ENCODE results near the gene COL4A5. TPM values are rescaled to one million over a fixed set of nuclear protein-coding genes. Genes with fewer than 3 reads are reported as not detected.

COL4A5 gene
- total RNA-seq, 3 donors from 2014 or later (not counting 1 experiment from before 2014, with no cell fraction given) = not detected

DNA sequence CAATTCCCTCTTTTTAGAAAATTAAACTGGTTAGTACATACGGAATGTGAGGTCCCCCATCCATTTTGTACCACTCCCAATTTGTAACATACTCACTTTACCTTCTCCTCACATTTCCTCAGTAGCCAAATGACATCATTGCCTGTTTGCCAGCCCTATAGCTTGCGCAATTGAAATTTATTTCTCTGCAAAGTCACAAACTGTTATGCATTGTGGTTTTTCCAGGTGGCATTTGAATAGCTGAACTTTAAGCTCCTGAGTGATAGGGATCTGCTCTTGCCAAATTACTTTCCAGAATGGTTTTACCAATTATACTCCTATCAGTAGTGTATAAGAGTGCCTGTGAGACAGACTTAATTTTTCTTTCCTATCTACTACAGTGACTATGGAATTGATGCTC lies 7.7 kb downstream of the COL4A5 start:
- H3K4me1 ChIP-seq (ENCODE audit: control insufficient read depth, insufficient read depth, low read length) = no peaks in the 10 kb centered on the region
- Mint-ChIP-seq H3K4me3 (no peak overlapping the region), H3K4me1 (no peaks in the 10 kb centered on the region), H3K9me3 (no peaks in the 10 kb centered on the region), H3K27ac (no peak overlapping the region), H3K27me3 (ENCODE audit: low read depth in 2 of 2) (peaks cover 0 to 14% of the 10 kb centered on the region in 2 donors), H3K36me3 (no peaks in the 10 kb centered on the region)
- DNase-seq (no peak), ATAC-seq (no peak)
- TF ChIP-seq, protein P1, sequence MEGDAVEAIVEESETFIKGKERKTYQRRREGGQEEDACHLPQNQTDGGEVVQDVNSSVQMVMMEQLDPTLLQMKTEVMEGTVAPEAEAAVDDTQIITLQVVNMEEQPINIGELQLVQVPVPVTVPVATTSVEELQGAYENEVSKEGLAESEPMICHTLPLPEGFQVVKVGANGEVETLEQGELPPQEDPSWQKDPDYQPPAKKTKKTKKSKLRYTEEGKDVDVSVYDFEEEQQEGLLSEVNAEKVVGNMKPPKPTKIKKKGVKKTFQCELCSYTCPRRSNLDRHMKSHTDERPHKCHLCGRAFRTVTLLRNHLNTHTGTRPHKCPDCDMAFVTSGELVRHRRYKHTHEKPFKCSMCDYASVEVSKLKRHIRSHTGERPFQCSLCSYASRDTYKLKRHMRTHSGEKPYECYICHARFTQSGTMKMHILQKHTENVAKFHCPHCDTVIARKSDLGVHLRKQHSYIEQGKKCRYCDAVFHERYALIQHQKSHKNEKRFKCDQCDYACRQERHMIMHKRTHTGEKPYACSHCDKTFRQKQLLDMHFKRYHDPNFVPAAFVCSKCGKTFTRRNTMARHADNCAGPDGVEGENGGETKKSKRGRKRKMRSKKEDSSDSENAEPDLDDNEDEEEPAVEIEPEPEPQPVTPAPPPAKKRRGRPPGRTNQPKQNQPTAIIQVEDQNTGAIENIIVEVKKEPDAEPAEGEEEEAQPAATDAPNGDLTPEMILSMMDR (IDR thresholded peaks at IDR 0.05) = no peak
- WGBS (ENCODE audit: insufficient coverage) = 95% methylated on average over 2 of the region's 2 CpGs
- no peaks in the 10 kb centered on the region for H3K27me3 ChIP-seq (ENCODE audit: control insufficient read depth, insufficient read depth, low read length)
- intact Hi-C loops (cut with micrococcal nuclease) = no loop called here
- no peaks in the 10 kb centered on the region for H3K9me3 ChIP-seq (ENCODE audit: control insufficient read depth, insufficient read depth, low read length)
- no peak overlapping the region for H3K4me3 ChIP-seq (ENCODE audit: low read length)
- H3K36me3 ChIP-seq (ENCODE audit: control insufficient read depth, insufficient read depth, low read length) = no peaks in the 10 kb centered on the region
- H3K27ac ChIP-seq (ENCODE audit: low read length) = no peak overlapping the region

DNA sequence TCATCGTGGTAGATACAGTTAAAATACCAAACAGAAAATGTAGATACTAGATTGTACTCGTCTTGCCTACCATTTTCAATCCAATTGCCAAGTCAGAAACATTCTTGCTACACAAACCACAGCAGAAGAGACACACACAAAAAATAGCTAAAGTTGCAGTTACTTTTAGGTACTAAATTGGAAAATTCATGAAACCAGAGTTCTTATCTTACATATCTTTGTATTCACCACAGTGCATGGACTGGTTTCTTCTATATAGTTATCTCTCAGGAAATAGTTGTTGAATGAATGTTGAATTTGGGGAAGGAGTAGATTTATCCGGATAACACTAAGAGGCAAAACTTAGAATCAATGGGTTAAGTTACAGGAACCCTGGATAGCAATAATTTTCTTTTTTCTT lies 14.2 kb downstream of the COL4A5 start:
- DNase-seq (no peak), ATAC-seq (no peak)
- intact Hi-C loops (cut with micrococcal nuclease) = no loop called here
- Mint-ChIP-seq H3K4me3 (no peak overlapping the region), H3K4me1 (no peaks in the 10 kb centered on the region), H3K27me3 (ENCODE audit: low read depth in 2 of 2) (no peaks in the 10 kb centered on the region), H3K27ac (no peak overlapping the region), H3K9me3 (no peaks in the 10 kb centered on the region), H3K36me3 (no peaks in the 10 kb centered on the region)
- no peak overlapping the region for H3K27ac ChIP-seq (ENCODE audit: low read length)
- no peaks in the 10 kb centered on the region for H3K36me3 ChIP-seq (ENCODE audit: control insufficient read depth, insufficient read depth, low read length)
- H3K9me3 ChIP-seq (ENCODE audit: control insufficient read depth, insufficient read depth, low read length) = no peaks in the 10 kb centered on the region
- no peaks in the 10 kb centered on the region for H3K4me1 ChIP-seq (ENCODE audit: control insufficient read depth, insufficient read depth, low read length)
- no peaks in the 10 kb centered on the region for H3K27me3 ChIP-seq (ENCODE audit: control insufficient read depth, insufficient read depth, low read length)
- no peak overlapping the region for H3K4me3 ChIP-seq (ENCODE audit: low read length)
- WGBS (ENCODE audit: insufficient coverage) = no CpG with 5 or more reads among the region's 3 CpGs
- TF ChIP-seq, protein P1 (IDR thresholded peaks at IDR 0.05) = no peak

DNA sequence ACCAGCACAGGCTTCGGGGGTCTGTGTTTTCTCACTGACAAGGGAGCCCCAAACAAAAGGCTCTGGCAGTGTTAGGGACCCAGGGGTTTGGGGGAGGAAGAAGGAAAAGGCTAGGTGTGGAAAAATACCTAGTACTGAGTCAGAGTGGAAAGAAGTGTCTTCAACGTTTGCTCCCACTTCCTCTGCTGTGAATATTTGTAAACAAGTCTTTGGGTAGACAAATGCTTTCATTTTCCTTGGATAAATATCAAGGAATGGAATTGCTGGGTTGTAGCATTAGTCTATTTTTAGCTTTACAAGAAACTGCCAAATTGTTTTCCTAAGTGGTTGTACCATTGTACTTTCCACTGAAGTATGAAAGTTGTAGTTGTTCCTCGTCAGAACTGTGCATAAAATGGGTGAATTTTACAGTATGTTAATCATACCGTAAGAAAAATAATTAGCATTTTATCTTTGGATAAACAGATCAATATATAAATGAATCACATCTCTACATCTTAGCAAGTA lies 17.4 kb downstream of the COL4A5 start:
- Mint-ChIP-seq H3K4me3 (no peak overlapping the region), H3K27ac (no peak overlapping the region), H3K9me3 (no peaks in the 10 kb centered on the region), H3K4me1 (no peaks in the 10 kb centered on the region), H3K27me3 (ENCODE audit: low read depth in 2 of 2) (no peaks in the 10 kb centered on the region), H3K36me3 (no peaks in the 10 kb centered on the region)
- no peaks in the 10 kb centered on the region for H3K36me3 ChIP-seq (ENCODE audit: control insufficient read depth, insufficient read depth, low read length)
- no peak overlapping the region for H3K27ac ChIP-seq (ENCODE audit: low read length)
- 50% methylated on average over 1 of the region's 4 CpGs for WGBS (ENCODE audit: insufficient coverage)
- TF ChIP-seq, protein P1 (IDR thresholded peaks at IDR 0.05) = no peak
- intact Hi-C loops (cut with micrococcal nuclease) = no loop called here
- H3K27me3 ChIP-seq (ENCODE audit: control insufficient read depth, insufficient read depth, low read length) = no peaks in the 10 kb centered on the region
- no peak for DNase-seq
- no peak for ATAC-seq
- H3K4me3 ChIP-seq (ENCODE audit: low read length) = no peak overlapping the region
- H3K9me3 ChIP-seq (ENCODE audit: control insufficient read depth, insufficient read depth, low read length) = no peaks in the 10 kb centered on the region
- no peaks in the 10 kb centered on the region for H3K4me1 ChIP-seq (ENCODE audit: control insufficient read depth, insufficient read depth, low read length)

DNA sequence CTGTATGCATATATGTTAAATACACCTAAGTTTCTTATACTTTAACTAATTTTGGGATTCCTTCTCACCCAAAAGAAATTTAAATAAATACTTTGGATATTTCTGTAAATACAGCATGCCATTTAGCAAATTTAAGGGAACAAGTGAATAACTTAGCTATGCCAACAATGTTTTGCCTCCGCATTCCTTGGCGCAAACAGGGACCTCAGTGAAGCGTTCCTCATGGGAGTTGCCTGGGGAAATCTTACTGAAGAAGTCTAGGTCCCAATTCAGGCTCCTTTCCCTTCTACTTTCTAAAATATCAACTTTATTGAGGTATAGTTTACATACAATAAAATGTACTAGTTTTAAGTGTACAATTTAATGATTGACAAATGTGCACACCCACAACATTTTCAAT lies 25.0 kb downstream of the COL4A5 start:
- no peak for ATAC-seq

More for the DNA sequence above, 25.0 kb downstream of the COL4A5 start:
- Histone ChIP-seq H3K36me3 (ENCODE audit: control insufficient read depth, insufficient read depth, low read length) (no peaks in the 10 kb centered on the region), H3K4me3 (ENCODE audit: low read length) (no peak overlapping the region), H3K9me3 (ENCODE audit: control insufficient read depth, insufficient read depth, low read length) (no peaks in the 10 kb centered on the region), H3K27ac (ENCODE audit: low read length) (no peak overlapping the region), H3K27me3 (ENCODE audit: control insufficient read depth, insufficient read depth, low read length) (no peaks in the 10 kb centered on the region), H3K4me1 (ENCODE audit: control insufficient read depth, insufficient read depth, low read length) (no peaks in the 10 kb centered on the region)
- H3K4me3 Mint-ChIP-seq = no peak overlapping the region
- DNase-seq = no peak
- intact Hi-C loops (cut with micrococcal nuclease) = no loop called here
- no peaks in the 10 kb centered on the region for H3K27me3 Mint-ChIP-seq (ENCODE audit: low read depth in 2 of 2)
- H3K4me1 Mint-ChIP-seq = no peaks in the 10 kb centered on the region
- H3K9me3 Mint-ChIP-seq = no peaks in the 10 kb centered on the region
- H3K36me3 Mint-ChIP-seq = no peaks in the 10 kb centered on the region
- WGBS (ENCODE audit: insufficient coverage) = 100% methylated on average over 2 of the region's 3 CpGs
- TF ChIP-seq, protein P1 (IDR thresholded peaks at IDR 0.05) = no peak
- no peak overlapping the region for H3K27ac Mint-ChIP-seq

Measured in natural killer cell (primary cell).